GM19193 (cell line): ENCODE measurements around the gene ART3.
A peak's percentile ranks its signal among the peaks of the same experiment; 100 is the strongest.

Experiments
- POLR2A ChIP-seq: IDR thresholded peaks from 4 replicates; pipeline ENCODE4 v1.6.1; 2011; ENCODE audit not compliant: insufficient read depth, insufficient read length; ENCODE audit errors: extremely low read depth

The ART3 gene

GRCh38 chr4:76116821-76117220, 42.3 kb downstream of the ART3 start:
- no peak for TF ChIP-seq POLR2A

DNA sequence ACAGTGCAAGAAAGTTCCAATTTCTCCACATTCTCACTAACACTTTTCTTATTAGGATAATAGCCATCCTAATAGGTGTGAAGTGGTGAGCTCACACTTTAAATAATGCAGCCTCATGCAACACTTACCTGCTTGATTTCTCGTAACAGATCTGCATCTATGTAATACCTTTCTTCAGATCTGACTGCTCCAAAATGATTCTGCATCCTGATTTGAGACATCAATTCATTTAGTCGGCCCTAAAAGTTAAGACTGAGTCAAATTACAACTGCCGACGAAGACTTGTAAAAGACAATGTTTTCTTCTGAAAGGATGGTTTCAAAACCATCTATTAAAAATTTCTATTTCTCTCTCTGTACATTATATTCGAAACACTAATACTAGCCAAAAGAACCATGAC, 43.0 kb downstream of the ART3 start:
- no peak for TF ChIP-seq POLR2A

DNA sequence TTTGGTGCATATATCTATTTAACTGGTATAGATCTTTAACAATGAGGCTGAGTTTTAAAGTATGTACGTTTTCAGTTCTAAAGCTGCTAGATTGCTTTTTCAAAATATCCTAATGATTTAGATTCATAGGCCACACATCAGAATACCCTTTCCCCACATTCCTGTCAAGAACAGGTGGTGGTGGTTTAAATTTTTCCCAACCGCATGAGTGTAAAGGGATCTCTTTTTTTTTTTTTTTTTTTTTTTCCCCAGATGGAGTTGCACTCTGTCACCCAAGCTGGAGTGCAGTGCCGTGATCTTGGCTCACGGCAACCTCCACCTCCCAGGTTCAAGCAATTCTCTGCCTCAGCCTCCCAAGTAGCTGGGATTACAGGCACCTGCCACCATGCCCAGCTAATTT, 45.7 kb downstream of the ART3 start:
- no peak for TF ChIP-seq POLR2A

DNA sequence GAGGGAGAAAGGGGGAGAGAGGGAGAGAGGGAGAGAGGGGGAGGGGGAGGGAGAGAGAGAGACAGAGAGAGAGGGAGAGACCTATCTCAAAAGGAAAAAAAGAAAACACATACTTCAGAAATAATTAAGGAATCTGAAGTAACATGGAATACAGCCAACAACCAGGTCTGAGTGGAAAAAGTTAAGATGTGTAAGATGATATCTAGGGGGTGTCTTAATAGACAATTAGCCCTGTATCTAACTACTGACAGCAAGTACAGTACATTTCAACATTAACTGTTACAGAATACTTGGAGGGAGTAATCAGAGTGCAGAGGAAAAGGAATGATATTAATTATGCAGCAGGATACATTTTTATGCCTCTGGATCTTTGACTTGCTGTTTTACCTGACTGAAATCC, 51.3 kb downstream of the ART3 start:
- TF ChIP-seq POLR2A = no peak

- TF ChIP-seq POLR2A = no peak
Measured at GRCh38 chr4:76127754-76128153, 53.2 kb downstream of the ART3 start.

- TF ChIP-seq POLR2A = no peak
Measured at GRCh38 chr4:76141241-76141640, 66.7 kb downstream of the ART3 start.

DNA sequence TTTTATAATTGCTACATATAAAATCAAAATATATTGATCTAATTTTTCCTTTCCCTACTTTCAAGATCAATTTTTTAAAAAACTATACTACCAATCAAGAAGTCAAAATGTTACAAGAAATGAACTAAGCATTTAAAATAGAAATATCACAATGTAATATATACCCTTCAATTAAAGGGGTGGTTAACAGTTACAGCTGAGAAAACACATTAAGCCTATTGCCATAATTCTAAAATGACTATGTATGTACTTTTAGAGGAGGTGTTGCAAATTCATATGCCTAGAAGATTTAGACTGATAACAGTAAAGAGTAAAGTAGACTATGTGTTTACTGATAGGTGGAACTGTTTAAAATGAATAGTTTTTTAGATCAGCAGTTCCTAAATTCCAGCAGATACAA, 70.0 kb downstream of the ART3 start:
- no peak for TF ChIP-seq POLR2A

DNA sequence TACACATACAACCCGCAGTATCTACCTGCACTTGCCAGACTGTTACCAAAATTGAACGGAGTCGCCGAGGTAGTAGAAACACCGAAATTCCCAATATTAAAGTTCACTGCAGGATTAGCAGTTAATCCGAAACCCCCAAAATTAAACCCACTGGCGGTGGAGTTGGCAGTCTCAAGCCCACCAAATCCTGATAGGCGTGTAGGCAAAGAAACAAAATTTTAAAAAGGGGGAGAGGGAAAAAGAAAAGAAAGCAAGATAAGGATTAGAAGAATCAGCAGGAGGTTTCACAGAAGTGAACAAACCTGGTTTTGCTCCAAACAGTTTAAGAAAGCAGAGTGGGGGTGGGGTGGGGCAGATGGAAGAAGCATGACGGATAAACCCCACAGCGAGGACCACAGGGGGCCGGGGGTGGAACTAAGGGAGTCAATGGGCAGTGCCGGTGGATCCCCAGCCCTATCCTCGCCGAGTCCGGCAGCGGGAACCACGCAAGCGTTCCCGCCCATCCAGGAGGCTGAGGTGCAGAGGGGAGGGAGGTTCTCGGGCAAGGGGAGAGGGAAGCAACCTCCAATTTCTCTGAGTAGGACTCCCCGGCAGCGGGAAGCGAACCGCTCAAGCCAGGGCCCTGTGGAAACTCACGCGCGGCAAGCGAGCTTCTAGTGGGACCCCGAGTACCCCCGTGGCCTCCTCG, 73.1 kb downstream of the ART3 start:
- no peak for TF ChIP-seq POLR2A

DNA sequence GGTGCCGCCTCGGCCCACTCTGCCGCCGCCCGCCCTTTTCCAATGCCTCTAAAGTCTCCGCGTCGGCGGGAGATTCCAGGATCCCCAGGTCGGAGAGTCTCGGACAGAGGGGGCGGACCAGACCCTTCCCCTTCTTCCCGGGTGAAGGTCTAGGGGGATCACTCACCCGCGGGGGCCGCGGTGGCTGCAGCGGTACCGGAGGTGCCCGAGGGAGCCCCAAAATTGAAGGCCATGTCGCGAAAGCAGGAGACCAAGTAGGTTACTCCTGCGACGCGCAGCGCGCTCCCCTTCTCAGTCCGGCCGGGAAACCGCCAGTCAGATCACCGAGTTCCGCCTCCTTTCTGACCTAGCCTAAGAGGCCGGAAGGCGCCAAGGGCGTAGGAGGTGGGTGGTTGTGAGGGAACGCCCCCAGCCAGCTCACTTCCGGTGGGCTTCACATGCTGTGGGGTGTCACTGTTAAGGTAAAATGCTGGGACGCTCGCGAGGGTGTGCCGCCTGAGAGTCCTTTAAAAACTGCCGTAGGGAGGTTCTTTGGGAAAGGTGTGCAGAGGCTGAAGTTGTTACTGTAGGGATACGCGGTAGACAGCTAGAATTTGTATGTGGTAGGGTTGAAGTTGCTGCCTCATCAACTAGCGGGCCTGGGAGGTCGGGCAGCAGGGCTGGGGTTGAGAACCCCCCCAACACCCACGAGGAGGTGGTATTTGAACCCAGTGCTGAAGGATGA, 73.8 kb downstream of the ART3 start, which contains the start of gene NUP54:
Gene NUP54 (minus strand): TSS at position 256 of the 724 bp plus-strand sequence. CDS start 23 bp downstream, at position 233.
- peak; percentile 93 for TF ChIP-seq POLR2A

- TF ChIP-seq POLR2A = no peak
Measured at GRCh38 chr4:76153356-76153755, 78.8 kb downstream of the ART3 start.

DNA sequence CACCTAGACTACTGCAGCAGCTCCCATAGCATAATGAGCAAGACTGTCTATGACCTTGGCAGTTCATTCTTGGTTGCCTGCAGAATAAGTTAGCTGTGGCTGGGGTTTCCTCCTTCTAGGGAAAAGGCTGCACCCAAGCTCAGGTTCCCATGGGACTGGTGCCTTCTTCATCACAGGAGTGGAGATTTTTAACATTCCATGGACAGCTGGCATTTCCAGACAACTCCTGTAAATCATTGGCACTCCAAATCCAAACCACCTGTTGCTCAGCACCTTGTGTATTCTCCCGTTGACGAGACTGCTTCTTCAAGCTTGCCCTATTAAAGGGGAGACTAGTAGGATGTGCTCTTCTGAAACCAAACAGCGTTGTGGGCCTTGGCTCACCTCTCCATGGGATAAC, 81.5 kb downstream of the ART3 start:
- no peak for TF ChIP-seq POLR2A

DNA sequence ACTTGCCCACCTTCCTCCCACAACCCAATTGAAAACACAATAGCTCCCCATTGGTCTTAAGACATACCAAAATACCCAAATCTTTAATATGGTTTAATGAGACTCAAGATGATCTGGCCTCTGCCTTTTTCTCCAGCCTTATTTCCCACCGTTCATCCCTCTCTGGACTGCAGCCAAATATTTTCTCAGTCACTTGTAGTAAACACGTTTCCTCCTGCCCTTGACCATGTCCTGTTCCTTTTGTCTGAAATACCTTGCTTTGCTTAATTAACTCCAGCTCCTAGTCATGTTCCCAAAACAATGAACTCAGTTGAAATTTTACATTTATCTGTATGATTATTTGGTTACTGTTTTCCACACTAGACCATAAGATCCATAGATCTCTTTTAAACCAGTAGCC, 82.1 kb downstream of the ART3 start:
- TF ChIP-seq POLR2A = no peak

- TF ChIP-seq POLR2A = no peak
Measured at GRCh38 chr4:76160355-76160754, 85.8 kb downstream of the ART3 start.
